GM19438 (cell line): Measurements from ENCODE around the gene PSMD3.

ENCODE experiments used
- ATAC-seq: cut with Tn5 transposase; IDR thresholded peaks from one replicate; pipeline ENCODE4 v1.9.1; 2021; ENCODE audit warnings: low read depth; ENCODE audit not compliant: unreplicated experiment

Gene PSMD3

GRCh38 chr17:40019140-40019991 lies 38.8 kb downstream of the PSMD3 start:
- no peak for ATAC-seq

- ATAC-seq = no peak
Observed at GRCh38 chr17:40020146-40020545, 39.5 kb downstream of the PSMD3 start.

GRCh38 chr17:40021451-40021971 lies 40.9 kb downstream of the PSMD3 start:
- ATAC-seq = no peak

GRCh38 chr17:40022497-40022896 lies 41.9 kb downstream of the PSMD3 start:
- ATAC-seq = no peak

GRCh38 chr17:40022961-40023541 lies 42.4 kb downstream of the PSMD3 start:
- no peak for ATAC-seq

- no peak for ATAC-seq
Observed at GRCh38 chr17:40023590-40024292, 43.1 kb downstream of the PSMD3 start.

- ATAC-seq = no peak
Observed at GRCh38 chr17:40024901-40025300, 44.3 kb downstream of the PSMD3 start.

GRCh38 chr17:40025559-40025958 lies 45.0 kb downstream of the PSMD3 start:
- ATAC-seq = no peak

GRCh38 chr17:40025991-40026815 lies 45.6 kb downstream of the PSMD3 start:
- ATAC-seq = no peak

GRCh38 chr17:40026816-40027613 lies 46.4 kb downstream of the PSMD3 start:
- ATAC-seq = no peak

GRCh38 chr17:40027614-40028012 lies 47.0 kb downstream of the PSMD3 start:
- ATAC-seq = no peak

- ATAC-seq = no peak
Observed at GRCh38 chr17:40028595-40028994, 48.0 kb downstream of the PSMD3 start.

- no peak for ATAC-seq
Observed at GRCh38 chr17:40031706-40032105, 51.1 kb downstream of the PSMD3 start.

GRCh38 chr17:40032322-40033320 lies 52.0 kb downstream of the PSMD3 start:
- ATAC-seq = no peak

GRCh38 chr17:40033339-40033738 lies 52.7 kb downstream of the PSMD3 start:
- ATAC-seq = no peak

GRCh38 chr17:40034426-40035161 lies 54.0 kb downstream of the PSMD3 start:
- ATAC-seq = no peak

- no peak for ATAC-seq
Observed at GRCh38 chr17:40035162-40035559, 54.6 kb downstream of the PSMD3 start.
